H1 (cell line): ENCODE data around the gene HAVCR2. TPM values are rescaled to one million over a fixed set of nuclear protein-coding genes. Genes with fewer than 3 reads are reported as not detected.

Experiments
- KDM1A ChIP-seq: fragments of 200-600, 300-600 bp; sonication (generic); IDR thresholded peaks from 2 replicates; pipeline ENCODE4 v1.7.1; 2016; ENCODE audit warnings: mild to moderate bottlenecking, low read length, borderline replicate concordance
- SIN3A ChIP-seq, 2 experiments: IDR thresholded peaks in 1 of 2; conservative IDR thresholded peaks in 1 of 2; 2 replicates each; pipeline ENCODE4 v1.6.1; 2011 to 2012; ENCODE audit warnings: low read length in 2 of 2, improper control_type of control experiment in 1 of 2, low read depth in 1 of 2, mild to moderate bottlenecking in 1 of 2
- polyA plus RNA-seq, 7 experiments: library from polyadenylated mRNA; depleted of rRNA in 3 of 7; stranded (reverse) in 5 of 7; unstranded in 2 of 7; fragments of >200 nt in 5 of 7; fragments of 200-250 nt in 2 of 7; gene quantifications; 1 replicate in 5 of 7; 2 replicates in 1 of 7; 4 replicates in 1 of 7; pipeline versions ENCODE4 v1.2.1 to v1.2.3, GENCODE V29; 2011 to 2013; ENCODE audit warnings: missing spikeins in 2 of 7, mixed read lengths in 2 of 7
- total RNA-seq: library from RNA; stranded (reverse); fragmentation: NEBNext Ultra II Directional; extraction: Animal tissue kit (Norgen Biotek cat#: 25700); gene quantifications from 2 replicates; pipeline ENCODE4 v1.2.1, GENCODE V29; 2021

The HAVCR2 gene
- total and polyA plus RNA-seq, 2 of the 8 experiments (the other 6 are each of a cell fraction or from before 2014, with no cell fraction given) = 0.03 TPM; not detected in 1

DNA sequence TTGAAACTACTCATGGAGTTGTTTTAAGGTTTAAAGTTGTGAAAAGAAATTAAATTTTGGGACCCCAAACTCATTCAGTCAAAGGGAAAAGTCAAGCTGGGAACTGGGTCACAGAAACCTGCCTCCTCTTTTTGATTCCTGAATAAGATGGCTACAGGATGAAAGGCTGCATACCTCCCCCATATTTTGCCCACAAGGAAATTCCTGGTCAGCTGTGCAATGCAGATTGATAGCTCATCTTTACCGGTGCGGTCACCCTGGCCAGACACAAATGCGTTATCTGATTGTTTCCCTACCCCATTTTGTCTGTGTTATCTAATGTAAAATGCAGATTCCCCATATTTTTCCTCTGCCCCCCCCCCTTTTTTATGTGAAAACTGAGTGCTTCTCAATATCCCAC, 1.3 kb downstream of the HAVCR2 start (continued):
- TF ChIP-seq KDM1A (no peak), SIN3A (conservative IDR thresholded peaks at IDR 0.05 in 1 of 2, IDR thresholded peaks at IDR 0.05 in 1 of 2; ENCODE audit: low read depth in 1 of 2, low read length in 2 of 2) (no peak)
